ENCODE results near the gene ARHGEF16. TPM values are rescaled to one million over a fixed set of nuclear protein-coding genes. Genes with fewer than 3 reads are reported as not detected.

ARHGEF16 gene
- total RNA-seq, 1 donor from 2014 or later, result 1.7 TPM

GRCh38 chr1:3440300-3440681, 14.2 kb upstream of the ARHGEF16 start:
- no peak for DNase-seq (ENCODE audit: low spot score)
- no peaks in the 10 kb centered on the region for H3K4me1 Mint-ChIP-seq (ENCODE audit: unreplicated experiment)
- H3K27me3 Mint-ChIP-seq (ENCODE audit: unreplicated experiment), result peaks cover 20% of the 10 kb centered on the region
- H3K36me3 Mint-ChIP-seq (ENCODE audit: low read depth, unreplicated experiment), result no peaks in the 10 kb centered on the region
- H3K4me3 Mint-ChIP-seq (ENCODE audit: unreplicated experiment), result no peak overlapping the region
- no peak overlapping the region for H3K27ac Mint-ChIP-seq (ENCODE audit: unreplicated experiment)
- TF ChIP-seq CTCF (IDR thresholded peaks at IDR 0.05; ENCODE audit: unreplicated experiment), result no peak
- no peaks in the 10 kb centered on the region for H3K9me3 Mint-ChIP-seq (ENCODE audit: unreplicated experiment)

- Mint-ChIP-seq H3K36me3 (ENCODE audit: low read depth, unreplicated experiment) (no peaks in the 10 kb centered on the region), H3K27ac (ENCODE audit: unreplicated experiment) (no peak overlapping the region), H3K9me3 (ENCODE audit: unreplicated experiment) (no peaks in the 10 kb centered on the region), H3K4me3 (ENCODE audit: unreplicated experiment) (no peak overlapping the region), H3K27me3 (ENCODE audit: unreplicated experiment) (peaks cover 19% of the 10 kb centered on the region), H3K4me1 (ENCODE audit: unreplicated experiment) (no peaks in the 10 kb centered on the region)
- TF ChIP-seq CTCF (IDR thresholded peaks at IDR 0.05; ENCODE audit: unreplicated experiment), result no peak
- no peak for DNase-seq (ENCODE audit: low spot score)
These were observed 13.6 kb upstream of the ARHGEF16 start for GRCh38 chr1:3440711-3441409.

GRCh38 chr1:3441410-3441847, 13.0 kb upstream of the ARHGEF16 start:
- Mint-ChIP-seq H3K9me3 (ENCODE audit: unreplicated experiment) (no peaks in the 10 kb centered on the region), H3K27ac (ENCODE audit: unreplicated experiment) (no peak overlapping the region), H3K4me1 (ENCODE audit: unreplicated experiment) (no peaks in the 10 kb centered on the region), H3K27me3 (ENCODE audit: unreplicated experiment) (peaks cover 15% of the 10 kb centered on the region), H3K36me3 (ENCODE audit: low read depth, unreplicated experiment) (no peaks in the 10 kb centered on the region), H3K4me3 (ENCODE audit: unreplicated experiment) (no peak overlapping the region)
- no peak for DNase-seq (ENCODE audit: low spot score)
- TF ChIP-seq CTCF (IDR thresholded peaks at IDR 0.05; ENCODE audit: unreplicated experiment), result no peak

GRCh38 chr1:3441880-3442279, 12.6 kb upstream of the ARHGEF16 start:
- DNase-seq (ENCODE audit: low spot score), result no peak
- Mint-ChIP-seq H3K27ac (ENCODE audit: unreplicated experiment) (no peak overlapping the region), H3K36me3 (ENCODE audit: low read depth, unreplicated experiment) (no peaks in the 10 kb centered on the region), H3K27me3 (ENCODE audit: unreplicated experiment) (peaks cover 15% of the 10 kb centered on the region), H3K4me1 (ENCODE audit: unreplicated experiment) (no peaks in the 10 kb centered on the region), H3K4me3 (ENCODE audit: unreplicated experiment) (no peak overlapping the region), H3K9me3 (ENCODE audit: unreplicated experiment) (no peaks in the 10 kb centered on the region)
- no peak for TF ChIP-seq CTCF (IDR thresholded peaks at IDR 0.05; ENCODE audit: unreplicated experiment)

GRCh38 chr1:3442331-3442730, 12.1 kb upstream of the ARHGEF16 start:
- H3K9me3 Mint-ChIP-seq (ENCODE audit: unreplicated experiment), result no peaks in the 10 kb centered on the region
- no peak overlapping the region for H3K27ac Mint-ChIP-seq (ENCODE audit: unreplicated experiment)
- peaks cover 13% of the 10 kb centered on the region for H3K27me3 Mint-ChIP-seq (ENCODE audit: unreplicated experiment)
- DNase-seq (ENCODE audit: low spot score), result no peak
- TF ChIP-seq CTCF (IDR thresholded peaks at IDR 0.05; ENCODE audit: unreplicated experiment), result no peak
- H3K4me3 Mint-ChIP-seq (ENCODE audit: unreplicated experiment), result no peak overlapping the region
- no peaks in the 10 kb centered on the region for H3K36me3 Mint-ChIP-seq (ENCODE audit: low read depth, unreplicated experiment)
- no peaks in the 10 kb centered on the region for H3K4me1 Mint-ChIP-seq (ENCODE audit: unreplicated experiment)

Data from endothelial cell (in vitro differentiated cells).